Keratinocyte (primary cell): Measurements from ENCODE around the gene RBM42.

ENCODE experiments used
- CTCF ChIP-seq, 3 experiments: IDR thresholded peaks in 1 of 3; conservative IDR thresholded peaks in 1 of 3; optimal IDR thresholded peaks in 1 of 3; 2 replicates in 2 of 3; 3 replicates in 1 of 3; pipeline versions ENCODE3 to v1.5.1; 2011; ENCODE audit warnings: low read length in 3 of 3, mild to moderate bottlenecking in 3 of 3, moderate library complexity in 2 of 3, control low read depth in 1 of 3, inconsistent platforms in 1 of 3; ENCODE audit not compliant: insufficient read depth in 2 of 3; ENCODE audit errors: extremely low read depth in 1 of 3
- EZH2 ChIP-seq: IDR thresholded peaks from one replicate; pipeline ENCODE4 v1.6.1; 2012; ENCODE audit warnings: inconsistent platforms, mild to moderate bottlenecking, low read length, moderate library complexity

GRCh38 chr19:35639321-35639639, 10.4 kb downstream of the RBM42 start:
- TF ChIP-seq CTCF (optimal IDR thresholded peaks at IDR 0.05 in 1 of 3, IDR thresholded peaks at IDR 0.05 in 1 of 3, conservative IDR thresholded peaks at IDR 0.05 in 1 of 3; ENCODE audit: extremely low read depth in 1 of 3, insufficient read depth in 2 of 3, low read length in 3 of 3) = no peak
- TF ChIP-seq EZH2 = no peak
